Activated CD4-positive, alpha-beta T cell treated with anti-CD3 and anti-CD28 coated beads for 24 hours (primary cell): Measurements from ENCODE around the gene TRABD2A.
"Not testable (repeated sequence)": the region's sequence is repeated elsewhere in the genome, so short reads cannot be mapped to it uniquely, and the experiment has no call there.

Experiments used
- DNase-seq, 2 donors: peaks; one replicate each; pipeline ENCODE4 v3.0.0-alpha.2; 2020; ENCODE audit warnings: low read depth in 2 of 2

TRABD2A gene

GRCh38 chr2:84880645-84881521 lies at the start of gene TRABD2A:
Gene TRABD2A (minus strand): TSS chr2:84881084. CDS start chr2:84881039, 45 bp downstream.
- DNase-seq: no peak

- no peak for DNase-seq
Observed at GRCh38 chr2:84927275-84927627, 46.4 kb upstream of the TRABD2A start.

GRCh38 chr2:84925724-84926376 lies 45.0 kb upstream of the TRABD2A start:
- peak; percentile 100 for DNase-seq

- DNase-seq: no peak
Observed at GRCh38 chr2:84925336-84925723, 44.4 kb upstream of the TRABD2A start.

GRCh38 chr2:84924173-84925106 lies 43.6 kb upstream of the TRABD2A start:
- DNase-seq: no peak

GRCh38 chr2:84923009-84923408 lies 42.1 kb upstream of the TRABD2A start:
- no peak for DNase-seq

- no peak for DNase-seq
Observed at GRCh38 chr2:84919885-84920580, 39.1 kb upstream of the TRABD2A start.

GRCh38 chr2:84918430-84918829 lies 37.5 kb upstream of the TRABD2A start:
- no peak for DNase-seq

GRCh38 chr2:84917821-84918220 lies 36.9 kb upstream of the TRABD2A start:
- DNase-seq: not testable (repeated sequence)

- DNase-seq: not testable (repeated sequence)
Observed at GRCh38 chr2:84915675-84916074, 34.8 kb upstream of the TRABD2A start.

- no peak for DNase-seq
Observed at GRCh38 chr2:84914334-84914733, 33.5 kb upstream of the TRABD2A start.

- no peak for DNase-seq
Observed at GRCh38 chr2:84912984-84913383, 32.1 kb upstream of the TRABD2A start.

- no peak for DNase-seq
Observed at GRCh38 chr2:84911135-84911678, 30.3 kb upstream of the TRABD2A start.

GRCh38 chr2:84908948-84909713 lies 28.2 kb upstream of the TRABD2A start:
- no peak for DNase-seq

GRCh38 chr2:84906900-84907714 lies 26.2 kb upstream of the TRABD2A start:
- no peak for DNase-seq

- peak in 1 of 2 donors; percentile 58 for DNase-seq
Observed at GRCh38 chr2:84906108-84906899, 25.4 kb upstream of the TRABD2A start.

- DNase-seq: peak; percentile 80 to 82
Observed at GRCh38 chr2:84905181-84906107, 24.6 kb upstream of the TRABD2A start, which contains the start of gene TMSB10. Gene TMSB10 (plus strand): TSS chr2:84905656.
